ENCODE results near the gene STUM.

DNA sequence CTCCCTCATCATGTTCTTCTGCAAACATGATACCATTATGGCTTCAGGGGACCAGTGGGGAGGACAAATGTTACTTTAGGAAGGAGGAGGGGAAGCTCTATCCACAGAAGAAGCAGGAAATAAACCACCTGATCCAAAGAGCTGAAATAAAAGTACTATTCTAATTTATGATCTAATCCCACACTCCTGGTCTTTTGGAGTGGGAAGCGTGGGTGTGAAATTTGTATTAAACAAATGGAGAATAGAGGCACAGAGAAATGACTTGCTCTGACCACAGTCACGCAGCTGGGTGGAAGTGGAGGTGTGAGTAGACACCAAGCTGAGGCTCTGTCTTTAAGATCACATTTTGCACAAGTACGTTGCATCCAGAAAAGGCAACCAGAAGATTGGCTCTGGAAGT, 14.5 kb upstream of the STUM start:
- TF ChIP-seq, protein P1, sequence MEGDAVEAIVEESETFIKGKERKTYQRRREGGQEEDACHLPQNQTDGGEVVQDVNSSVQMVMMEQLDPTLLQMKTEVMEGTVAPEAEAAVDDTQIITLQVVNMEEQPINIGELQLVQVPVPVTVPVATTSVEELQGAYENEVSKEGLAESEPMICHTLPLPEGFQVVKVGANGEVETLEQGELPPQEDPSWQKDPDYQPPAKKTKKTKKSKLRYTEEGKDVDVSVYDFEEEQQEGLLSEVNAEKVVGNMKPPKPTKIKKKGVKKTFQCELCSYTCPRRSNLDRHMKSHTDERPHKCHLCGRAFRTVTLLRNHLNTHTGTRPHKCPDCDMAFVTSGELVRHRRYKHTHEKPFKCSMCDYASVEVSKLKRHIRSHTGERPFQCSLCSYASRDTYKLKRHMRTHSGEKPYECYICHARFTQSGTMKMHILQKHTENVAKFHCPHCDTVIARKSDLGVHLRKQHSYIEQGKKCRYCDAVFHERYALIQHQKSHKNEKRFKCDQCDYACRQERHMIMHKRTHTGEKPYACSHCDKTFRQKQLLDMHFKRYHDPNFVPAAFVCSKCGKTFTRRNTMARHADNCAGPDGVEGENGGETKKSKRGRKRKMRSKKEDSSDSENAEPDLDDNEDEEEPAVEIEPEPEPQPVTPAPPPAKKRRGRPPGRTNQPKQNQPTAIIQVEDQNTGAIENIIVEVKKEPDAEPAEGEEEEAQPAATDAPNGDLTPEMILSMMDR (IDR thresholded peaks at IDR 0.05) = no peak
- TF ChIP-seq EZH2 (IDR thresholded peaks at IDR 0.05) = no peak

Data from neural progenitor cell (in vitro differentiated cells).